Neuron (in vitro differentiated cells): ENCODE data around the gene ARHGAP10.
"Not testable (repeated sequence)": the region's sequence is repeated elsewhere in the genome, so short reads cannot be mapped to it uniquely, and the experiment has no call there.

Source experiments
- H2AFZ ChIP-seq: one replicate; pipeline ENCODE4 v1.6.1; 2013; ENCODE audit warnings: low read depth, mild to moderate bottlenecking, inconsistent platforms, low read length, moderate library complexity
- H3K27me3 ChIP-seq: one replicate; pipeline ENCODE4 v1.6.1; 2013; ENCODE audit warnings: low read length; ENCODE audit not compliant: insufficient read depth
- H3K36me3 ChIP-seq: one replicate; pipeline ENCODE4 v1.6.1; 2013; ENCODE audit warnings: low read length; ENCODE audit not compliant: insufficient read depth
- H3K4me1 ChIP-seq: one replicate; pipeline ENCODE4 v1.6.1; 2013; ENCODE audit warnings: low read length; ENCODE audit not compliant: insufficient read depth
- H3K4me3 ChIP-seq: 2 replicates; pipeline ENCODE4 v1.5.1; 2013; ENCODE audit warnings: mild to moderate bottlenecking, low read length, moderate library complexity
- H3K9me3 ChIP-seq: one replicate; pipeline ENCODE4 v1.6.1; 2013; ENCODE audit warnings: low read length

Gene ARHGAP10

GRCh38 chr4:147799057-147799456, 67.2 kb downstream of the ARHGAP10 start:
- H2AFZ ChIP-seq, H3K9me3 ChIP-seq, H3K36me3 ChIP-seq, H3K4me1 ChIP-seq, H3K4me3 ChIP-seq, H3K27me3 ChIP-seq: not testable (repeated sequence)

DNA sequence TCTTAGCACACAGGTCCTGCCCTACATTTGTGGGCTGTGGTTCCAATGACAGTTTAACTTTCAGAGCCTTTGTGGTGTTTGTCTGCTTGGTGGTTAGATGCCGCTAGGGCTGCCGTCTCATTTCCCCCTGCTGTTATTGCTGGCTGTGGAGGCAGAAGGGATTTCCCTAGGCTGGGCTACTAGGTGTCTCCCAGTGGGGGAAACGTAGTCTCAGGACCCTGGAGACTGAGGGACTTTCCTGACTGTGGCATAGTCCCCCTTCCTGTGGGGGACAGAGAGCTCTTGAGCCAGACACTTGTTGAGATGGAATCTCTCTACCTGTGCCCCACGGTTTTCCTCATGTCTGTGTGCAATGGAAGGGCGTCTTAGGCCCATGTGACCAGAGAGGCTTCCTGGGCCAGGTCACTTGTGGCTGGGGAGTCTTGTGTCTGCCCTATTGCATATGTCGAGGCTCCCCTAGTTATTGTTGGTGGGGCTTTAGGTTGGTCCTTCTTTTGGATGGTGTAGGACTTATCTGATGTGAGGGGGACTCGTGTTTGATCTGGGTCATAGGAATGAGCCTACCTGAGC, 68.2 kb downstream of the ARHGAP10 start:
- H3K27me3 ChIP-seq: no peaks in the 10 kb centered on the region
- H2AFZ ChIP-seq: no peak overlapping the region
- H3K4me3 ChIP-seq: no peak overlapping the region
- H3K9me3 ChIP-seq: no peaks in the 10 kb centered on the region
- no peaks in the 10 kb centered on the region for H3K4me1 ChIP-seq
- H3K36me3 ChIP-seq: no peaks in the 10 kb centered on the region

DNA sequence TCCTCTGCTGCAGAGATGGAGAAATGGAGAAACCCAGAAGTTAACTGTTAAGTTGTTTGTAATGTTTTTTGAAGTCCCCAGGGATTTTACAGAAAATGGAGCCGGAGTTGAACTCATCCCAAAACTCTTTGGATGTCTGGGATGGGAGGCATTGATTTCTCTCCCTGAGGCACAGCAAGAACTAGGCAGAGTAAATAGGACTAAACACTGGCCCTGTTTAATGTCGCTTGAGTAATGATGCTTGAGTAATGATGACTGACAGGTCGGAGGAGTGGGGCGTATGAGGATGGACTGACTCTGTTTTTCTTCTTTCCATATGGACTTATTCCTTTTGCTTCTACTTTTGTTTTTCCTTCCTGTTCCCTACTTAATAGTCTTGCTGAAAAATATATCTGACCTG, 69.9 kb downstream of the ARHGAP10 start:
- Histone ChIP-seq H2AFZ (no peak overlapping the region), H3K27me3 (no peaks in the 10 kb centered on the region), H3K4me1 (no peaks in the 10 kb centered on the region), H3K36me3 (no peaks in the 10 kb centered on the region), H3K4me3 (no peak overlapping the region), H3K9me3 (no peaks in the 10 kb centered on the region)

- no peak overlapping the region for H3K4me3 ChIP-seq
- no peaks in the 10 kb centered on the region for H3K4me1 ChIP-seq
- no peaks in the 10 kb centered on the region for H3K9me3 ChIP-seq
- no peaks in the 10 kb centered on the region for H3K27me3 ChIP-seq
- no peaks in the 10 kb centered on the region for H3K36me3 ChIP-seq
- no peak overlapping the region for H2AFZ ChIP-seq
Observed at GRCh38 chr4:147802346-147802745, 70.5 kb downstream of the ARHGAP10 start.

GRCh38 chr4:147805946-147806345, 74.1 kb downstream of the ARHGAP10 start:
- Histone ChIP-seq H3K27me3 (no peaks in the 10 kb centered on the region), H2AFZ (no peak overlapping the region), H3K9me3 (no peaks in the 10 kb centered on the region), H3K4me3 (no peak overlapping the region), H3K4me1 (no peaks in the 10 kb centered on the region), H3K36me3 (no peaks in the 10 kb centered on the region)

- Histone ChIP-seq H2AFZ (no peak overlapping the region), H3K4me1 (no peaks in the 10 kb centered on the region), H3K27me3 (no peaks in the 10 kb centered on the region), H3K9me3 (no peaks in the 10 kb centered on the region), H3K36me3 (no peaks in the 10 kb centered on the region), H3K4me3 (no peak overlapping the region)
Observed at GRCh38 chr4:147808447-147808846, 76.6 kb downstream of the ARHGAP10 start.

- no peaks in the 10 kb centered on the region for H3K4me1 ChIP-seq
- no peak overlapping the region for H2AFZ ChIP-seq
- H3K27me3 ChIP-seq: peaks cover 2% of the 10 kb centered on the region
- no peak overlapping the region for H3K4me3 ChIP-seq
- H3K36me3 ChIP-seq: no peaks in the 10 kb centered on the region
- H3K9me3 ChIP-seq: no peaks in the 10 kb centered on the region
Observed at GRCh38 chr4:147809211-147809610, 77.3 kb downstream of the ARHGAP10 start.

DNA sequence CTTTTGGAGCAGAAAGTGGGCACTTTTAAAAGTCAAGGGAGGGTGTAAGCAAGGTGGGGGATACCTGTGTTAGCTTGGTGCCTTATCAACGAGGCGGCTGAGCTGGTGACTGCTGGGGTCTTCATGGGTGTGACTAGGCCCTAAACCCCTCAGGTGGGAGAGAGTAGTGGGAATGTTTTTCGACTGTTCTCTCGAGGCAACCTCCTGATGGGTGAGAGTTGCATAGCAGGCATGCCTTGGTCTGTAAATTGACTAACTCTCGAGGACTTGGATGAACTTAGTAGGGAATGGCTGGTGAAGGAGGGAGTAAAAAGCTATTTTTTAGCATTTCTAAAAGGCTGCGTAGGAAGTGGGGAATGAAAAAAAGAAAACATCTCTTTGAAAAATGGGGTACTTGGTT, 80.0 kb downstream of the ARHGAP10 start:
- Histone ChIP-seq H2AFZ (no peak overlapping the region), H3K4me3 (no peak overlapping the region), H3K9me3 (no peaks in the 10 kb centered on the region), H3K36me3 (no peaks in the 10 kb centered on the region), H3K4me1 (no peaks in the 10 kb centered on the region), H3K27me3 (peaks cover 2% of the 10 kb centered on the region)

GRCh38 chr4:147813109-147813773, 81.4 kb downstream of the ARHGAP10 start:
- no peak overlapping the region for H2AFZ ChIP-seq

DNA sequence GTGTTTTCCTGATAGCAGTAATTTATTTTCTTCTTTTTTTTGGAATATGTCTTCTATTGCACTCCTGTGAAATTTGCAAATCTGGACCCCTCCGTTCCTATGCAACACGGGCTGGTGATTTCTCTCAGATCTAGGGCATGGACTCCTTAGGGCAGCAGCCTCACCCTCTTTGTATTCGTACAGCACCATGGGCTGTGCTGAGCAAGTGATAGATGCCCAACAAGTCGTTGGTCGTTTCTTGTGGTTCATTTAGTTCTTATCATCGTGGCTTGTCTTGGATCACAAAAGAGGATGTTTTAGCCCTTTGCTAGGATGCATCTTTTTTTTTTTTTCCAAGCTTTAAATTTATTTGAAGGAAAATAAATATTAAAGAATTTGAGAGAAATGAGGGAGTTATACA, 82.1 kb downstream of the ARHGAP10 start:
- no peak overlapping the region for H3K4me3 ChIP-seq
- H3K36me3 ChIP-seq: no peaks in the 10 kb centered on the region

More at GRCh38 chr4:147813109-147813773, 81.4 kb downstream of the ARHGAP10 start:
- no peak overlapping the region for H3K4me3 ChIP-seq
- H3K36me3 ChIP-seq: no peaks in the 10 kb centered on the region
- no peaks in the 10 kb centered on the region for H3K4me1 ChIP-seq
- H3K27me3 ChIP-seq: peaks cover 2% of the 10 kb centered on the region
- H3K9me3 ChIP-seq: no peaks in the 10 kb centered on the region

GRCh38 chr4:147814376-147814775, 82.5 kb downstream of the ARHGAP10 start:
- H3K9me3 ChIP-seq: no peaks in the 10 kb centered on the region
- H3K27me3 ChIP-seq: peaks cover 2% of the 10 kb centered on the region
- no peaks in the 10 kb centered on the region for H3K4me1 ChIP-seq
- H3K36me3 ChIP-seq: no peaks in the 10 kb centered on the region
- no peak overlapping the region for H3K4me3 ChIP-seq
- no peak overlapping the region for H2AFZ ChIP-seq

More for the DNA sequence above, 82.1 kb downstream of the ARHGAP10 start:
- Histone ChIP-seq H3K27me3 (peaks cover 2% of the 10 kb centered on the region), H2AFZ (no peak overlapping the region), H3K4me1 (no peaks in the 10 kb centered on the region), H3K9me3 (no peaks in the 10 kb centered on the region)

DNA sequence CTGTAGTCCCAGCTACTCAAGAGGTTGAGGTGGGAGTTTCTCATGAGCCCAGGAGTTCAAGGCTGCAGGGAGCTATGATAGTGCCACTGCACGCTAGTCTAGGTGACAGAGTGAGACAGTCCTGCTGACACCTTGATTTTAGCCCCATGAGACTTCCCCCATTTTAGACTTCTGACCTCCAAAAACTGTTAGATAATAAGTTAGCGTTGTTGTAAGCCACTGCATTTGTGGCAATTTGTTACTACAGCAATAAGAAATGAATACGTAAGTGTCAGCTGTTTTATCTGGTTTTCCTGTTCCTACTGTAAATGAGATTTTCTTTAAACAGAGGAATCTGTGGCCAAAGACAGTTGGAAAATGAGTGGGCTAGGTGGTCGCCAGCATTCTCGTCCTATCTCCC, 83.9 kb downstream of the ARHGAP10 start:
- Histone ChIP-seq H3K4me3 (no peak overlapping the region), H3K4me1 (no peaks in the 10 kb centered on the region), H2AFZ (no peak overlapping the region), H3K27me3 (peaks cover 2% of the 10 kb centered on the region), H3K36me3 (no peaks in the 10 kb centered on the region), H3K9me3 (no peaks in the 10 kb centered on the region)

DNA sequence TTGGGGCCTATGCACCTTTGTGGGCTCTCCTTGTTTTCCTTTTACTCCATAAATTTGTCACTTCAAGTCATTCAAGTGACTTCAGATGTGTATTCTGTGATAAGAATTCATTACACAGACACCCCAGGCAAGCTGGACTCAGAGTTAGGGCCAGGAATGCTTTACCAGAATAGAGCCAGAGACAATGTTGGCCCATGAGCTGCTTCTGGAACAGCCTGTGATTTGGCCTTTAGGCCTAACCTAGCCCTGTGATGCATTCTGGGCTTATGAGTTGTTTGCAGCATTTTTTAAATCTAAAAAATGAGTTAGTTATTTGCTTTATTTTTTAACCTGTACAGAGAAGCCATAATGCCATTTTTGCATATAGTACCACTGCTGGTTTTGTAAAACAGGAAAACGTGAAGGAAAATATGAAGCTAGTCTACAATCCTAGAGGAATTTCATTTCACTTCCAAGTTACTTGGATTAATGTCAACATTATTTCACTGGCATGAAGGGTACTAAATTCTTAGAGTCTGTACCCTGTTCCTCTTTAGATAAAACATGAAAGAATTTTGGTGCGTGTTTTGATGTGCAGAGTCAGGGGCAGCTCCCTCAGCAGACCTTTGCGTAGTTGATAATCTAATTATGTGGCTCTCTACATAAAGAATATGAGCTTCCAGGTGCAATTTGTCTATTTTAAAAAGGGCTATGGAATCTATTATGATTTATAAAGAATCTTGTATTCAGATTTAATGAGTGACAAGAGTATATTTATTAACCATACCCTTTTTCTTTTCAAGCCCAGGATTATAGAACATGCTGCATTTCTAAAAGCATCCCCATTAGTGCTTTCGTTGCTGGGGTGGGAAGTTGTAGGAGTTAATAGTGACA, 84.7 kb downstream of the ARHGAP10 start:
- Histone ChIP-seq H3K4me3 (no peak overlapping the region), H3K9me3 (no peaks in the 10 kb centered on the region), H3K36me3 (no peaks in the 10 kb centered on the region), H3K27me3 (peaks cover 2% of the 10 kb centered on the region), H2AFZ (no peak overlapping the region), H3K4me1 (no peaks in the 10 kb centered on the region)
